LNCAP (cell line): Measurements from ENCODE around the gene DDI2.

Source experiments
- TF ChIP-seq, protein P1 (sequence below): fragments of 450-650 bp; IDR thresholded peaks from 2 replicates; pipeline ENCODE4 v1.5.1; 2017; ENCODE audit warnings: mild to moderate bottlenecking

DDI2 gene

DNA sequence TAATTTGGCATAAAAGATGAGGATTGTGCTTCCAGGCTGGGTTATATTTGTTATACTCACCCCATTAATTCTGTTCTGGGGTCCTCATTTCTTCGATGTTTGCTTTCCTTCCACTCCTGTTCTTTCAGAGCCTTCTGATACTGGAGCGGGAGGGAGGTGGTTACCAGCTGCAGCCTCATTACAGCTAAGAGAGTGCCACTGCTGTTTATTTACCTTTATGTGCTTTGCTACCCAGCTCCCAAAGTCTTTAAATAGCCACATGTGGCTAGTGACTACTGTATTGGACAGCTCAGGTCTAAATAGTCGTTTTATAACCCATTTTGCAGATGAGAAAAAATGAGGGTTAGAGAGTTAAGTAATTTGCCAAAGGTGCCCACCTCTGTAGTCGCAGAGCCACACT is 92.0 kb downstream of the DDI2 start:
- TF ChIP-seq, protein P1, sequence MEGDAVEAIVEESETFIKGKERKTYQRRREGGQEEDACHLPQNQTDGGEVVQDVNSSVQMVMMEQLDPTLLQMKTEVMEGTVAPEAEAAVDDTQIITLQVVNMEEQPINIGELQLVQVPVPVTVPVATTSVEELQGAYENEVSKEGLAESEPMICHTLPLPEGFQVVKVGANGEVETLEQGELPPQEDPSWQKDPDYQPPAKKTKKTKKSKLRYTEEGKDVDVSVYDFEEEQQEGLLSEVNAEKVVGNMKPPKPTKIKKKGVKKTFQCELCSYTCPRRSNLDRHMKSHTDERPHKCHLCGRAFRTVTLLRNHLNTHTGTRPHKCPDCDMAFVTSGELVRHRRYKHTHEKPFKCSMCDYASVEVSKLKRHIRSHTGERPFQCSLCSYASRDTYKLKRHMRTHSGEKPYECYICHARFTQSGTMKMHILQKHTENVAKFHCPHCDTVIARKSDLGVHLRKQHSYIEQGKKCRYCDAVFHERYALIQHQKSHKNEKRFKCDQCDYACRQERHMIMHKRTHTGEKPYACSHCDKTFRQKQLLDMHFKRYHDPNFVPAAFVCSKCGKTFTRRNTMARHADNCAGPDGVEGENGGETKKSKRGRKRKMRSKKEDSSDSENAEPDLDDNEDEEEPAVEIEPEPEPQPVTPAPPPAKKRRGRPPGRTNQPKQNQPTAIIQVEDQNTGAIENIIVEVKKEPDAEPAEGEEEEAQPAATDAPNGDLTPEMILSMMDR: no peak

DNA sequence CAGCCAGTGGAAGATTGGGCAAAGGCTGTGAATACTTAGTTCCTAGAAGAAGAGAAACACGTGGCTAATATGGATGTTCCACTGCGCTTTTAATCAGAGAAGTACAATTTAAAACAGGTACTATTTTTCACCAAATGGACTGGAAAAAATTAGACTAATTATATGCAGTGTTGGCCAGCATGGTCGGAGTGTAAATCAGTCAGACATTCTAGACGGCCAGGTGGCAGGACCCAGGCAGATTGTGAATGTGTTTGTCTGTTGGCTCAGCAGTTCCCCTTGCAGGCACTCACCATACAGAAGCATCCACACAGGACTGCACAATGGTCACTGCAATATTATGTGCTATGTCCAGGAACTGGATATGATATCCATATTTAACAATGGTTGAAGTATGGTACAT is 94.9 kb downstream of the DDI2 start:
- TF ChIP-seq, protein P1: no peak

DNA sequence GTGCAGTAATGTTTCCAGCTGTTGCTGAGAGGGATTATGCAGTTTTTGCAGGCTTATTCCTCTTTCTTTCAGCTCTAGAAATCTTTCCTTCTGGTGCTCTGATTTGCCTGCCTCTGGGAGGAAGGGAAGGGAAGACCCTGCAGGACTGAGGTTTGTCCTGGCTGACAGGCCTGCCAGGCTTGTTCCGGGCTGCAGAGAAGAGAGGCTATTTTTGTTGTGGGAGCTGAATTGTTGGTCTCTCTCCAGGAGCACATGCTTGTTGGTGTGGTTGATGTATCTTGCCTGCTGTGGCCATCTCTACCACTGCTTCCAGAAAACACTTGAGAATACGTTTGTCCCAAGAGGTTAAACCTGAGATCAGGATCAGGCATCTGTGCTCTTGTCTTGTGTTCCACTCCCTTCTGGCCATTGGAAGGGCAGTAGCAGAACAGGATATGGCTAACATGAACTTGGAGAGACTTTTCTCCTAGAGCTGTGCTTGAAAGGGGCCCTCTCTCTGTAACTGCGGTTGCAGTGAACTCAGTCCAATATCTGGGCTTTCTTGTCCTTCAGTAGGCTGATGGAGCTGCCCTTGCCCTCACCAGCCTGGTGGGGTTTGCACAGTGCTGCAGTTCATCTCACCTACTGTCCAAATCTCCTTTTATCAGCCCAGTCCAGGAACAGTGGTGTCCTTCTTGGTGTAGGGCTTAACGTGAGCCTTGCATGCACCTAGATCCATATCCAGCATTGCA is 97.3 kb downstream of the DDI2 start:
- TF ChIP-seq, protein P1: no peak

DNA sequence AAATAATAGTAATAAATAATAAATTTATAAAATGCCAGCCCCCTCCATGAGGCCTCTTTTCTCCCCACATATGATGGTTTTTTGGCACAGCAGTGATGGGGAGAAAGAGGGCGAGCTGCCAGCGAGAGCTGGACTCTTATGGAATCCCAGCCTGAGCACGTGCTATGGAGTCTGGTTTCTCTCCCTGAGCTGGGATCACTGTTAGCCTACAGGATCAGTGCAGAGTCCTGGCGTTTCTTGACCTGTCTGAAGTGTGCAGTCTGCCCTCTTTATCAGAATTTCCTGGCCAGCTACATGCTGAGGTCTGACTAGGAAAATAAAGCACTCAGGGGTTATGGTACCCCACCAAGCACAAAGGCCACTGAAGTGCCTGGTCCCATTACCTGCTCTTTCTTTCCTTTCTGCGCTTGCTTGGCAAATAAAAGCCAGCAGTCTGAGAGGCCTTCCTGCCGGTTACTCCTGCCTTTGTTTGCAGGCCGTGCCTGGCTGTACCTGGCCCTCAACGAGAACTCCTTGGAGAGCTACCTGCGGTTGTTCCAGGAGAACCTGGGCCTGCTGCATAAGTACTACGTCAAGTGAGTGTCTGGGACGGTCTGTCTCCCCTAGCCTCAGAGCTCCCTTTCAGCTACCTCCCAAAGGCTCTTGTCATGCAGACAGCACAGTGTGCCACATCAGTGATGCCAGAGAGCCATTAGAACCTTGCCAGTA is 100.3 kb downstream of the DDI2 start:
- TF ChIP-seq, protein P1: no peak

DNA sequence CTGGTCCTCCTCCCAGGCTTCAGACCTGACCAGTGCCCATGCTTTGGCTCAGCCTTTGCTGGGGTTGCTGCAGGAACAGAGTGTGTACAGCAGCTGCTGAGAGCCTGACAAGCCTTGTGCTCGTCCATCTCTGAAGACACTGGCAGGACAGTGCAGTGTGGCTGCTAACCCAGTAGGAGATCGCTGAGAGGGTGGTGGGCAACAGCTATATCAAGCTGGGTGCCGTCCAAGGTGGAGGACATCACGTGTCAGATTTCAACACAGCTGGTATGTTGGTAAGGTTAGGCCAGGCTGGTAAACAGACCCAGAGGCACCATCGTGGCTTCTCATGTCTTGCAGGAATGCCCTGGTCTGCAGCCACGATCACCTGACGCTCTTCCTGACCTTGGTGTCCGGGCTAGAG is 100.9 kb downstream of the DDI2 start:
- TF ChIP-seq, protein P1: no peak
